Progenitor cell of endocrine pancreas (in vitro differentiated cells): Measurements from ENCODE around the gene TEKT2. TPM values are rescaled to one million over a fixed set of nuclear protein-coding genes. Genes with fewer than 3 reads are reported as not detected.

ENCODE experiments used
- DNase-seq: peaks from one replicate; pipeline ENCODE4 v3.0.0; 2021; ENCODE audit warnings: low spot score; ENCODE audit not compliant: unreplicated experiment
- H3K27ac Mint-ChIP-seq: 2 replicates; pipeline ENCODE4 v1.8.0; 2021; ENCODE audit warnings: mild to moderate bottlenecking, moderate library complexity, mixed read lengths
- H3K27me3 Mint-ChIP-seq: 2 replicates; pipeline ENCODE4 v1.8.0; 2021; ENCODE audit warnings: mixed read lengths
- H3K36me3 Mint-ChIP-seq: 2 replicates; pipeline ENCODE4 v1.8.0; 2022; ENCODE audit warnings: mixed read lengths; ENCODE audit not compliant: insufficient read depth
- H3K4me1 Mint-ChIP-seq: 2 replicates; pipeline ENCODE4 v1.8.0; 2021; ENCODE audit warnings: low read depth, mixed read lengths
- H3K4me3 Mint-ChIP-seq: 2 replicates; pipeline ENCODE4 v1.8.0; 2021; ENCODE audit warnings: low read depth, mild to moderate bottlenecking, moderate library complexity, mixed read lengths
- H3K9me3 Mint-ChIP-seq: 2 replicates; pipeline ENCODE4 v1.8.0; 2021; ENCODE audit warnings: low read depth, mixed read lengths
- total RNA-seq: library from RNA; stranded (reverse); gene quantifications from 2 replicates; pipeline ENCODE4 v1.2.1, GENCODE V29; 2021
- TF ChIP-seq, protein P1 (sequence below): fragments of 200-600 bp; sonication (generic); IDR thresholded peaks from one replicate; pipeline ENCODE4 v1.5.0; 2021; ENCODE audit warnings: antibody characterized with exemption, mild to moderate bottlenecking; ENCODE audit not compliant: unreplicated experiment

The TEKT2 gene
- total RNA-seq, 1 donor from 2014 or later, result 20.2 TPM

DNA sequence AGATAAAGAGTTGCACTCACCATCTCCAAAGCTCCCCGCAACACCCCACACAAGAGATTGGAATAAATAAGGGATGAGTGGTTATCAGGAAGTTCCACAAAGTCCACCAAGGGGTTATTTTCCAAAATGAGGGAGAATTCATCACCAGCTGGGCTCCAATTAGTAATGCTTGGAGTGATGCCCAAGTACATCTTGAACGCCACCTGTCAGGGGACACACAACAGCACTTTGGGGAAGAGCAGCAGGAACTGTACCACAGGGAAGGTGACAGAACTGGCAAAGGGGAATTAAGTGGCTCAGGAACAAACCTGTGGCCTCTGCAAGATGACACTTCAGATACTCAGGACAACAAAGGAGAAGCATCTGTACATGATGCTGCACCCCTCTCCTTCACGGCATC is 53.9 kb downstream of the TEKT2 start:
- Mint-ChIP-seq H3K9me3 (no peaks in the 10 kb centered on the region), H3K4me3 (no peak overlapping the region), H3K4me1 (peaks cover 9% of the 10 kb centered on the region), H3K27ac (no peak overlapping the region), H3K36me3 (peaks cover 6% of the 10 kb centered on the region), H3K27me3 (no peaks in the 10 kb centered on the region)
- no peak for DNase-seq
- TF ChIP-seq, protein P1, sequence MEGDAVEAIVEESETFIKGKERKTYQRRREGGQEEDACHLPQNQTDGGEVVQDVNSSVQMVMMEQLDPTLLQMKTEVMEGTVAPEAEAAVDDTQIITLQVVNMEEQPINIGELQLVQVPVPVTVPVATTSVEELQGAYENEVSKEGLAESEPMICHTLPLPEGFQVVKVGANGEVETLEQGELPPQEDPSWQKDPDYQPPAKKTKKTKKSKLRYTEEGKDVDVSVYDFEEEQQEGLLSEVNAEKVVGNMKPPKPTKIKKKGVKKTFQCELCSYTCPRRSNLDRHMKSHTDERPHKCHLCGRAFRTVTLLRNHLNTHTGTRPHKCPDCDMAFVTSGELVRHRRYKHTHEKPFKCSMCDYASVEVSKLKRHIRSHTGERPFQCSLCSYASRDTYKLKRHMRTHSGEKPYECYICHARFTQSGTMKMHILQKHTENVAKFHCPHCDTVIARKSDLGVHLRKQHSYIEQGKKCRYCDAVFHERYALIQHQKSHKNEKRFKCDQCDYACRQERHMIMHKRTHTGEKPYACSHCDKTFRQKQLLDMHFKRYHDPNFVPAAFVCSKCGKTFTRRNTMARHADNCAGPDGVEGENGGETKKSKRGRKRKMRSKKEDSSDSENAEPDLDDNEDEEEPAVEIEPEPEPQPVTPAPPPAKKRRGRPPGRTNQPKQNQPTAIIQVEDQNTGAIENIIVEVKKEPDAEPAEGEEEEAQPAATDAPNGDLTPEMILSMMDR, result no peak

Other genes starting within 250 kb of the TEKT2 start
- gene AGO1, start 200.9 kb upstream of the TEKT2 start, total RNA-seq, result 103 and 110 TPM in 2 replicates
- gene AGO3, start 153.0 kb upstream of the TEKT2 start, total RNA-seq, result 40.8 and 42.1 TPM in 2 replicates
- gene ADPRS, start 4.8 kb downstream of the TEKT2 start, total RNA-seq, result 28.4 and 30.0 TPM in 2 replicates
- gene COL8A2, start 41.1 kb downstream of the TEKT2 start, total RNA-seq, result 0.10 and 0.18 TPM in 2 replicates
- gene TRAPPC3, start 65.4 kb downstream of the TEKT2 start, total RNA-seq, result 61.0 and 63.6 TPM in 2 replicates
- gene MAP7D1, start 72.1 kb downstream of the TEKT2 start, total RNA-seq, result 98.0 and 109 TPM in 2 replicates
- 142 and 145 TPM in 2 replicates for gene THRAP3, start 140.3 kb downstream of the TEKT2 start, total RNA-seq
- gene SH3D21, start 222.3 kb downstream of the TEKT2 start, total RNA-seq, result 10.6 and 11.0 TPM in 2 replicates
- gene EVA1B, start 239.6 kb downstream of the TEKT2 start, total RNA-seq, result 11.8 and 14.1 TPM in 2 replicates